K562 (cell line): Measurements from ENCODE around the gene KLF1. TPM values are rescaled to one million over a fixed set of nuclear protein-coding genes. Genes with fewer than 3 reads are reported as not detected.

Experiments used
- ATF1 ChIP-seq, 2 experiments: fragments of 450-650 bp in 1 of 2; IDR thresholded peaks; 2 replicates each; pipeline ENCODE4 v1.6.1; 2016; ENCODE audit warnings: missing compliant biosample characterization in 1 of 2, missing genetic modification characterization in 1 of 2
- ETS1 ChIP-seq: conservative IDR thresholded peaks from 2 replicates; pipeline ENCODE4 v1.6.1; 2011; ENCODE audit warnings: low read depth, mild to moderate bottlenecking, low read length; ENCODE audit not compliant: control insufficient read depth
- FIP1L1 ChIP-seq: fragments of 200-400 bp; formaldehyde crosslinking; IDR thresholded peaks from 2 replicates; pipeline ENCODE4 v1.6.1; 2018; ENCODE audit warnings: mild to moderate bottlenecking, low read depth, low read length; ENCODE audit not compliant: poor library complexity, severe bottlenecking
- HDGF ChIP-seq: fragments of 450-650 bp; IDR thresholded peaks from 2 replicates; pipeline ENCODE4 v1.6.1; 2016
- HNRNPLL ChIP-seq: fragments of 200-400 bp; formaldehyde crosslinking; IDR thresholded peaks from 2 replicates; pipeline ENCODE4 v1.6.1; 2017; ENCODE audit warnings: low read length, low read depth, mild to moderate bottlenecking; ENCODE audit not compliant: poor library complexity, severe bottlenecking
- L3MBTL2 ChIP-seq: fragments of 450-650 bp; IDR thresholded peaks from 2 replicates; pipeline ENCODE4 v1.6.1; 2016; ENCODE audit warnings: mild to moderate bottlenecking, moderate library complexity
- POLR2G ChIP-seq: fragments of 200-400 bp; formaldehyde crosslinking; IDR thresholded peaks from 2 replicates; pipeline ENCODE4 v1.6.1; 2017; ENCODE audit warnings: low read depth, mild to moderate bottlenecking, antibody characterized with exemption, low read length, moderate library complexity
- RB1 ChIP-seq: fragments of 450-650 bp; IDR thresholded peaks from 2 replicates; pipeline ENCODE4 v1.6.1; 2017; ENCODE audit warnings: low read depth, mild to moderate bottlenecking
- RBM14 ChIP-seq: fragments of 200-400 bp; formaldehyde crosslinking; IDR thresholded peaks from 2 replicates; pipeline ENCODE4 v1.6.1; 2018; ENCODE audit warnings: low read depth, mild to moderate bottlenecking, low read length, moderate library complexity, borderline replicate concordance; ENCODE audit not compliant: insufficient read depth
- SAP30 ChIP-seq: fragments of 200-600 bp; sonication (generic); IDR thresholded peaks from 2 replicates; pipeline ENCODE4 v1.6.1; 2012; ENCODE audit warnings: borderline replicate concordance, low read depth, mild to moderate bottlenecking, moderate library complexity, low read length, control low read depth, inconsistent platforms; ENCODE audit not compliant: insufficient read depth, poor library complexity, severe bottlenecking
- TCF15 ChIP-seq: fragments of 250-450 bp; sonication (Bioruptor Pico); IDR thresholded peaks from 2 replicates; pipeline ENCODE4 v1.8.0; 2022; ENCODE audit warnings: moderate library complexity, mild to moderate bottlenecking, inconsistent platforms
- TCF3 ChIP-seq: sonication (generic); formaldehyde crosslinking; IDR thresholded peaks from 2 replicates; pipeline ENCODE4 v1.4.0; 2020; ENCODE audit warnings: mild to moderate bottlenecking, missing genetic modification reagents
- TFAP4 ChIP-seq: sonication (generic); formaldehyde crosslinking; IDR thresholded peaks from 2 replicates; pipeline ENCODE4 v1.8.0; 2022; ENCODE audit warnings: missing genetic modification reagents, mild to moderate bottlenecking, moderate library complexity, borderline replicate concordance
- ZNF76 ChIP-seq: fragments of 250-450 bp; sonication (Bioruptor Pico); IDR thresholded peaks from 2 replicates; pipeline ENCODE4 v1.4.0; 2020; ENCODE audit warnings: mild to moderate bottlenecking, moderate library complexity, borderline replicate concordance
- polyA plus RNA-seq, 8 experiments: library from polyadenylated mRNA; depleted of rRNA in 4 of 8; stranded (reverse) in 5 of 8; unstranded in 3 of 8; fragments of >200 nt; fragmentation: Nextera tagmentation in 2 of 8; fragmentation: Illumina TruSeq in 1 of 8; extraction: Ambion mirVana in 2 of 8; extraction: Trizol in 1 of 8; gene quantifications; 2 replicates each; pipeline versions ENCODE4 v1.2.1 to v1.2.3, GENCODE V29; 2011 to 2014; ENCODE audit warnings: inconsistent platforms in 1 of 8, missing spikeins in 1 of 8
- total RNA-seq, 7 experiments: library from RNA; depleted of rRNA in 6 of 7; stranded (reverse); fragments of >200 nt in 6 of 7; fragmentation: Illumina TruSeq in 2 of 7; extraction: Trizol in 2 of 7; gene quantifications; 2 replicates each; pipeline versions ENCODE4 v1.2.1 to v1.2.3, GENCODE V29; 2011 to 2021; ENCODE audit warnings: low replicate concordance in 1 of 7

Gene KLF1
- total and polyA plus RNA-seq, 9 of the 15 experiments (the other 6 are each of a cell fraction or from before 2014, with no cell fraction given) = 8.4 to 163 (median 47.3) TPM

GRCh38 chr19:12867120-12868099 lies 19.6 kb downstream of the KLF1 start (continued):
- TF ChIP-seq FIP1L1 (no peak), TCF15 (CRISPR knock-in tag) (no peak), ETS1 (0 out of 2 replicates have a peak, but pooled peaks have one; percentile 22), TCF3 (0 out of 2 replicates have a peak, but pooled peaks have one; percentile 4), ZNF76 (CRISPR knock-in tag) (no peak), RBM14 (no peak), POLR2G (peak; percentile 80), HNRNPLL (peak; percentile 29), RB1 (peak; percentile 33; the same call in 1 of the 2 replicates), ATF1 (CRISPR knock-in tag; IDR thresholded peaks at IDR 0.05) (no peak), ATF1 (tag; IDR thresholded peaks at IDR 0.05) (peak; percentile 46; the same call in 1 of the 2 replicates), HDGF (0 out of 2 replicates have a peak, but pooled peaks have one; percentile 31), SAP30 (peak; percentile 63), TFAP4 (CRISPR knock-in tag) (peak; percentile 83; the same call in 1 of the 2 replicates), L3MBTL2 (peak; percentile 55; the same call in 1 of the 2 replicates)
